ENCODE measurements around the gene HOXC12.

Gene HOXC12

GRCh38 chr12:54006559-54007220, 52.0 kb downstream of the HOXC12 start:
- TF ChIP-seq, protein P1, sequence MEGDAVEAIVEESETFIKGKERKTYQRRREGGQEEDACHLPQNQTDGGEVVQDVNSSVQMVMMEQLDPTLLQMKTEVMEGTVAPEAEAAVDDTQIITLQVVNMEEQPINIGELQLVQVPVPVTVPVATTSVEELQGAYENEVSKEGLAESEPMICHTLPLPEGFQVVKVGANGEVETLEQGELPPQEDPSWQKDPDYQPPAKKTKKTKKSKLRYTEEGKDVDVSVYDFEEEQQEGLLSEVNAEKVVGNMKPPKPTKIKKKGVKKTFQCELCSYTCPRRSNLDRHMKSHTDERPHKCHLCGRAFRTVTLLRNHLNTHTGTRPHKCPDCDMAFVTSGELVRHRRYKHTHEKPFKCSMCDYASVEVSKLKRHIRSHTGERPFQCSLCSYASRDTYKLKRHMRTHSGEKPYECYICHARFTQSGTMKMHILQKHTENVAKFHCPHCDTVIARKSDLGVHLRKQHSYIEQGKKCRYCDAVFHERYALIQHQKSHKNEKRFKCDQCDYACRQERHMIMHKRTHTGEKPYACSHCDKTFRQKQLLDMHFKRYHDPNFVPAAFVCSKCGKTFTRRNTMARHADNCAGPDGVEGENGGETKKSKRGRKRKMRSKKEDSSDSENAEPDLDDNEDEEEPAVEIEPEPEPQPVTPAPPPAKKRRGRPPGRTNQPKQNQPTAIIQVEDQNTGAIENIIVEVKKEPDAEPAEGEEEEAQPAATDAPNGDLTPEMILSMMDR (IDR thresholded peaks at IDR 0.05; ENCODE audit: low read depth, low read length) = no peak
- no peak overlapping the region for H3K4me3 ChIP-seq (ENCODE audit: low read depth, low read length)
- in situ Hi-C loops (cut with HindIII; ENCODE audit: low sequenced_read_pairs) = loop anchor here (25.0 kb wide), 1 partner anchor 181 kb away; the partner anchor contains the start of gene SMUG1
- DNase-seq (ENCODE audit: low read depth, low spot score) = no peak

- in situ Hi-C loops (cut with HindIII; ENCODE audit: low sequenced_read_pairs) = loop anchor here (25.0 kb wide), 1 partner anchor 180 kb away; the partner anchor contains the start of gene SMUG1
- H3K4me3 ChIP-seq (ENCODE audit: low read depth, low read length) = no peak overlapping the region
Measured at GRCh38 chr12:54007538-54008259, 53.0 kb downstream of the HOXC12 start.

GRCh38 chr12:54008260-54008552, 53.5 kb downstream of the HOXC12 start:
- in situ Hi-C loops (cut with HindIII; ENCODE audit: low sequenced_read_pairs) = loop anchor here (25.0 kb wide), 1 partner anchor 179 kb away; the partner anchor contains the start of gene SMUG1
- DNase-seq (ENCODE audit: low read depth, low spot score) = no peak
- peak overlapping the region; percentile 21 for H3K4me3 ChIP-seq (ENCODE audit: low read depth, low read length)
- TF ChIP-seq, protein P1 (IDR thresholded peaks at IDR 0.05; ENCODE audit: low read depth, low read length) = no peak

More at GRCh38 chr12:54007538-54008259, 53.0 kb downstream of the HOXC12 start:
- no peak for DNase-seq (ENCODE audit: low read depth, low spot score)
- TF ChIP-seq, protein P1 (IDR thresholded peaks at IDR 0.05; ENCODE audit: low read depth, low read length) = no peak
